GM23248 (cell line): ENCODE results near the gene TFEB. TPM values are rescaled to one million over a fixed set of nuclear protein-coding genes. Genes with fewer than 3 reads are reported as not detected.

Source experiments
- DNase-seq: peaks from one replicate; pipeline ENCODE4 v3.0.0-alpha.2; 2015
- H2AFZ ChIP-seq: fragments of 200-600 bp; sonication (generic); 2 replicates; pipeline ENCODE4 v1.6.1; 2016; ENCODE audit warnings: antibody characterized with exemption
- H3F3A ChIP-seq: fragments of 200-600 bp; sonication (generic); 2 replicates; pipeline ENCODE4 v1.6.1; 2016; ENCODE audit warnings: mild to moderate bottlenecking, antibody characterized with exemption, mixed run types; ENCODE audit not compliant: insufficient read depth
- H3K27ac ChIP-seq: fragments of 200-600 bp; sonication (generic); 2 replicates; pipeline ENCODE4 v1.5.1; 2016; ENCODE audit warnings: mild to moderate bottlenecking
- H3K27me3 ChIP-seq: fragments of 200-600 bp; sonication (generic); replicated peaks from 2 replicates; pipeline ENCODE4 v1.6.1; 2016; ENCODE audit warnings: mild to moderate bottlenecking; ENCODE audit not compliant: insufficient read depth
- H3K36me3 ChIP-seq: fragments of 200-600 bp; sonication (generic); 2 replicates; pipeline ENCODE4 v1.6.1; 2016; ENCODE audit warnings: low read depth, mild to moderate bottlenecking
- H3K4me1 ChIP-seq: fragments of 200-600 bp; sonication (generic); 2 replicates; pipeline ENCODE4 v1.6.1; 2016; ENCODE audit warnings: mild to moderate bottlenecking; ENCODE audit not compliant: insufficient read depth
- H3K4me2 ChIP-seq: fragments of 200-600 bp; sonication (generic); one replicate; pipeline ENCODE4 v1.6.1; 2016; ENCODE audit warnings: mild to moderate bottlenecking; ENCODE audit not compliant: unreplicated experiment
- H3K4me3 ChIP-seq: fragments of 200-600 bp; sonication (generic); 2 replicates; pipeline ENCODE4 v1.5.1; 2016; ENCODE audit warnings: mild to moderate bottlenecking
- H3K79me2 ChIP-seq: fragments of 200-600 bp; sonication (generic); 2 replicates; pipeline ENCODE4 v1.6.1; 2016; ENCODE audit warnings: mild to moderate bottlenecking; ENCODE audit not compliant: insufficient read depth
- H3K9ac ChIP-seq: fragments of 200-600 bp; sonication (generic); 2 replicates; pipeline ENCODE4 v1.6.1; 2016; ENCODE audit warnings: mild to moderate bottlenecking
- H3K9me2 ChIP-seq: fragments of 200-600 bp; sonication (generic); 2 replicates; pipeline ENCODE4 v1.6.1; 2016; ENCODE audit warnings: mixed run types, mild to moderate bottlenecking, moderate library complexity; ENCODE audit not compliant: insufficient read depth
- H3K9me3 ChIP-seq: fragments of 200-600 bp; sonication (generic); one replicate; pipeline ENCODE4 v1.6.1; 2017; ENCODE audit warnings: low read depth
- H4K20me1 ChIP-seq: fragments of 200-600 bp; sonication (generic); 2 replicates; pipeline ENCODE4 v1.6.0; 2016; ENCODE audit not compliant: insufficient read depth
- EZH2 ChIP-seq: fragments of 200-600 bp; sonication (generic); IDR thresholded peaks from 2 replicates; pipeline ENCODE4 v1.6.1; 2018; ENCODE audit warnings: antibody characterized with exemption, mild to moderate bottlenecking; ENCODE audit not compliant: insufficient read depth, poor library complexity, severe bottlenecking
- EZH2phosphoT487 ChIP-seq: fragments of 200-600 bp; sonication (generic); IDR thresholded peaks from 2 replicates; pipeline ENCODE4 v1.6.1; 2018; ENCODE audit warnings: antibody characterized with exemption, moderate library complexity, mild to moderate bottlenecking, low read depth; ENCODE audit not compliant: insufficient read depth
- WGBS, 2 experiments: methylation state at CpG; one replicate each; pipeline ENCODE4 v1.1.6; 2015 to 2017; ENCODE audit warnings: low lambda C conversion rate in 2 of 2, low coverage in 1 of 2; ENCODE audit errors: missing lambda C conversion rate in 2 of 2; 5-methylcytosine and 5-hydroxymethylcytosine counted together
- in situ Hi-C: fragments of 300-500 bp; cut with MboI; formaldehyde crosslinking; loops from 2 replicates; pipeline ENCODE4 v1.15.0; 2020
- polyA plus RNA-seq: library from polyadenylated mRNA; unstranded; fragments of >200 nt; fragmentation: Nextera tagmentation; extraction: Ambion mirVana; gene quantifications from 2 replicates; pipeline ENCODE4 v1.2.1, GENCODE V29; 2016
- total RNA-seq: library from RNA; depleted of rRNA; stranded (reverse); fragments of >200 nt; shearing (Covaris generic); gene quantifications from 2 replicates; pipeline ENCODE4 v1.2.3, GENCODE V29; 2014

TFEB gene
- total and polyA plus RNA-seq, 2 experiments from 2014 or later, result 5.5 to 5.7 TPM

- TF ChIP-seq EZH2 (no peak), EZH2phosphoT487 (no peak)
- H4K20me1 ChIP-seq, result no peaks in the 10 kb centered on the region
- DNase-seq, result no peak
- peaks cover 14% of the 10 kb centered on the region; the same call in 1 of the 2 replicates for H3K4me1 ChIP-seq
- no peaks in the 10 kb centered on the region for H3K36me3 ChIP-seq
- in situ Hi-C loops, result no loop called here
- 0 out of 2 replicates have a peak, but pooled peaks cover 4% of the 10 kb centered on the region for H3F3A ChIP-seq
- no peak overlapping the region for H3K4me3 ChIP-seq
- no peak overlapping the region for H3K4me2 ChIP-seq
- H2AFZ ChIP-seq, result no peak overlapping the region
- H3K27me3 ChIP-seq, result no peaks in the 10 kb centered on the region
- H3K9me3 ChIP-seq, result no peaks in the 10 kb centered on the region
- H3K9ac ChIP-seq, result no peak overlapping the region
- no peak overlapping the region for H3K27ac ChIP-seq
- H3K9me2 ChIP-seq, result no peaks in the 10 kb centered on the region
- peaks cover 7% of the 10 kb centered on the region; the same call in 1 of the 2 replicates for H3K79me2 ChIP-seq
- 86 to 90% methylated on average over 7 of the region's 7 CpGs for WGBS, 2 experiments
Measured at GRCh38 chr6:41729624-41730023, 5.8 kb downstream of the TFEB start.

DNA sequence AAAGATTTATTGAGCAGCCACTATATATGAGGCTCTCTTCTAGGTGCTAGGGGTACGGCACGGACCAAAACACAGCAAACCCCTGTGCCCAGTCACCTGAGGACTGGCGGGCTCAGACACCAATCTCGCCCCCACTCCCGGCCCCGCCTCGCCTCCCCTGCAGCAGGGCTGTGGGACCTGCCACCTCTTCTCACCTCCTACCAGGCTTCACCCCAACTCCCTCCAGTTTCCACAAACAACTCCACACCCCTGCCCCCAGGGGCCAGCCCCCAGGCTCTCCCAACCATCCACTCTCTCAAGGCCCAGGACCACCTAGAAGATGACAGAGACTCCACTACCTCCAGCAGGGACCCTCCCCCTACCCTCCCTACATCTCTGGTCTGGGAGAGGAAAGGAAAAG lies 6.5 kb downstream of the TFEB start:
- H3K36me3 ChIP-seq, result no peaks in the 10 kb centered on the region
- H3K9me3 ChIP-seq, result no peaks in the 10 kb centered on the region
- H3F3A ChIP-seq, result 0 out of 2 replicates have a peak, but pooled peaks cover 4% of the 10 kb centered on the region
- no peak for DNase-seq
- no peaks in the 10 kb centered on the region for H3K27me3 ChIP-seq
- H3K4me2 ChIP-seq, result no peak overlapping the region
- in situ Hi-C loops, result no loop called here
- H3K9ac ChIP-seq, result no peak overlapping the region
- no peaks in the 10 kb centered on the region for H3K9me2 ChIP-seq
- no peak overlapping the region for H3K27ac ChIP-seq
- H3K79me2 ChIP-seq, result peaks cover 7% of the 10 kb centered on the region; the same call in 1 of the 2 replicates
- WGBS, 2 experiments, result 94 to 95% methylated on average over 7 of the region's 7 CpGs
- H4K20me1 ChIP-seq, result no peaks in the 10 kb centered on the region
- H2AFZ ChIP-seq, result no peak overlapping the region
- H3K4me1 ChIP-seq, result peaks cover 15% of the 10 kb centered on the region
- no peak overlapping the region for H3K4me3 ChIP-seq
- TF ChIP-seq EZH2 (no peak), EZH2phosphoT487 (no peak)

GRCh38 chr6:41728073-41728936 lies 7.1 kb downstream of the TFEB start:
- peaks cover 7% of the 10 kb centered on the region; the same call in 1 of the 2 replicates for H3K79me2 ChIP-seq
- no peak overlapping the region for H3K9ac ChIP-seq
- H3K4me1 ChIP-seq, result peaks cover 21% of the 10 kb centered on the region
- no peaks in the 10 kb centered on the region for H3K36me3 ChIP-seq
- H4K20me1 ChIP-seq, result no peaks in the 10 kb centered on the region
- no peak for DNase-seq
- H3K4me3 ChIP-seq, result no peak overlapping the region
- in situ Hi-C loops, result no loop called here
- no peak overlapping the region for H3K4me2 ChIP-seq
- no peaks in the 10 kb centered on the region for H3K27me3 ChIP-seq
- 81 to 85% methylated on average over 18 to 19 of the region's 19 CpGs for WGBS, 2 experiments
- H3K27ac ChIP-seq, result no peak overlapping the region
- H3F3A ChIP-seq, result 0 out of 2 replicates have a peak, but pooled peaks cover 2% of the 10 kb centered on the region
- no peak for TF ChIP-seq EZH2phosphoT487
- TF ChIP-seq EZH2, result no peak
- H3K9me3 ChIP-seq, result no peaks in the 10 kb centered on the region
- H3K9me2 ChIP-seq, result no peaks in the 10 kb centered on the region
- no peak overlapping the region for H2AFZ ChIP-seq

DNA sequence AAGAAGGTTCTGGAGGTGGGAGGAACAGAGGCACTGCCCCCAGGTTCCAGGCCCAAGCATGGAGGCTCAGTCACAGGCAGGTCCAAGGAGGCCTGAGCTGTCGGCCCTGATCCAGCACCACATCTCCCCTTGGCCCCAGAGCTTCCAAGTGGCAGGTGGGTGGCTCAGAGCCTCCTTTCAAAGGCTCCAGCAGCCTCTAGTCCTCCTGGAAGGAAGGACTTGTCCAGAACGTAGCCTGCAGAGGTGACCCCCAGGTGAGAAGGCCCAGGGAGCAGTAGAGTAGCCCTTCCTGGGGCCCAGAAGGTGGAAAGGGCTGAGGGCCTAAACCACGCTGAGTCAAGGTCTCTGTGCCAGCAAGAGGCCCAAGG lies 7.7 kb downstream of the TFEB start:
- peaks cover 19% of the 10 kb centered on the region for H3K4me1 ChIP-seq
- in situ Hi-C loops, result no loop called here
- H4K20me1 ChIP-seq, result no peaks in the 10 kb centered on the region
- H2AFZ ChIP-seq, result no peak overlapping the region
- no peak for TF ChIP-seq EZH2
- no peak for TF ChIP-seq EZH2phosphoT487
- H3K4me2 ChIP-seq, result no peak overlapping the region
- WGBS, 2 experiments, result 87 to 88% methylated on average over 3 of the region's 3 CpGs
- H3K9me3 ChIP-seq, result no peaks in the 10 kb centered on the region
- no peaks in the 10 kb centered on the region for H3K36me3 ChIP-seq
- H3K27ac ChIP-seq, result no peak overlapping the region
- H3K4me3 ChIP-seq, result no peak overlapping the region
- DNase-seq, result no peak
- H3F3A ChIP-seq, result no peaks in the 10 kb centered on the region
- no peak overlapping the region for H3K9ac ChIP-seq
- H3K79me2 ChIP-seq, result peaks cover 2% of the 10 kb centered on the region; the same call in 1 of the 2 replicates
- H3K9me2 ChIP-seq, result no peaks in the 10 kb centered on the region
- no peaks in the 10 kb centered on the region for H3K27me3 ChIP-seq
